BE2C (cell line): ENCODE data around the gene IGFBP6.
"Not testable (repeated sequence)": the region's sequence is repeated elsewhere in the genome, so short reads cannot be mapped to it uniquely, and the experiment has no call there.

ENCODE experiments used
- DNase-seq: peaks from one replicate; pipeline ENCODE4 v3.0.0-alpha.2; 2020
- H3K27me3 ChIP-seq: fragments of 250-450 bp; sonication (Bioruptor Pico); 2 replicates; pipeline ENCODE4 v1.5.1; 2020; ENCODE audit warnings: mild to moderate bottlenecking
- H3K36me3 ChIP-seq: fragments of 250-450 bp; sonication (Bioruptor Pico); 2 replicates; pipeline ENCODE4 v1.5.1; 2020; ENCODE audit warnings: mild to moderate bottlenecking
- H3K4me1 ChIP-seq: fragments of 250-450 bp; sonication (Bioruptor Pico); 2 replicates; pipeline ENCODE4 v1.5.1; 2020
- H3K4me3 ChIP-seq: 2 replicates; pipeline ENCODE4 v1.5.1; 2011; ENCODE audit warnings: low read depth, low read length
- H3K9me3 ChIP-seq: fragments of 250-450 bp; sonication (Bioruptor Pico); 2 replicates; pipeline ENCODE4 v1.5.1; 2020
- CTCF ChIP-seq: IDR thresholded peaks from 2 replicates; pipeline ENCODE4 v1.5.1; 2012; ENCODE audit warnings: mild to moderate bottlenecking, low read depth, low read length

The IGFBP6 gene

GRCh38 chr12:53090554-53090953 is 6.9 kb upstream of the IGFBP6 start:
- DNase-seq = no peak
- Histone ChIP-seq H3K36me3 (no peaks in the 10 kb centered on the region), H3K9me3 (no peaks in the 10 kb centered on the region), H3K27me3 (peaks cover 4% of the 10 kb centered on the region; the same call in 1 of the 2 replicates), H3K4me1 (no peaks in the 10 kb centered on the region), H3K4me3 (no peak overlapping the region)
- TF ChIP-seq CTCF = no peak

DNA sequence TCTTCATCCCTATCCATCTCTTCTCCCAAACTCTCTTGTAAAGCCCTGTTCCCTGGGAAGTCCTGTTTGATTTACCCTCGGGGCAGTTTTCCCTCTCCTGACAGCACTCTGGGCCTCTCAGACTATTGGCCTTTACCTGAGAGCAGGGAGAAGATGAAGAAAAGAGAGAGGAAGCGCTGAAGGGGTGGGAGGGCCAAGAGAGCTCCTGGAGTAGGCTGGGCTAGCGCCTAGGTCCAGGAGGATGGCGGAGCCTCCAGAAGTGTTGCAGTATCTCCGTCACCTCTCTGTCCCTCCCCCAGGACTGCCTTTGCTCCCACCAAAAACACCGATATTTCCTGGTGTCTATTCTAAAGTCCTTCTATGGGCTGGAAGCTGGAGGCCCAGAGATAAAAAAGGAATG is 5.7 kb upstream of the IGFBP6 start:
- DNase-seq = no peak
- Histone ChIP-seq H3K27me3 (no peaks in the 10 kb centered on the region), H3K4me3 (no peak overlapping the region), H3K4me1 (no peaks in the 10 kb centered on the region), H3K9me3 (no peaks in the 10 kb centered on the region), H3K36me3 (no peaks in the 10 kb centered on the region)
- no peak for TF ChIP-seq CTCF

DNA sequence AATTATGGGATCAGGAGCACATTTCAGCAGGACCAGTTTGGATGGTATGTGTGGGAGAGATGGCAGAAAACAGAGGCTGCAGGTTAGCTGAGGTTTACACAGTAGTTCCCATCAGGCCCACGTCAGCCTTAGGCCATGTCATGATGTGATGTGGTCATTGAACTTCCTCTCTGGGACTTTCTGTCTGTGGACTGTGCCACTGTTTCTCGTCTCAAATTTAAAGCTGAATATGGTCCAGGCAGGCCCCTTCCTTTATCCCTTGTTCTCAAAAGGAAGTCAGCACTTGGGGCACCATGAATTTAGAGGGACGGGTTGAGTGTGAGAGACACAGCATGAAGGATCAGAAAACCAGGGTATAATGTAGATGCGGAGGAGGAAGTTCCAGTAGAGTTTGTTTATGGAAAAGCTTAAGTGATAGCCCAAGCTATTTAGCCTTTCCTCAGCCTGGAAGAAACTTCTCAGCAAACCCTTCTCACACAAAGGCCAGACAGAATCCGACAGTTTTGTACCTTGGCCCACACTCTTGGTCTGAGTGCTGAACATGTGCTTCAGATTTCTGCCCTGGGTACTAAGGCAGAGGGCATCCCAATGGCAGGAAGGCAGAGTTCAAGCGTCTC is 3.6 kb upstream of the IGFBP6 start:
- no peaks in the 10 kb centered on the region for H3K9me3 ChIP-seq

DNA sequence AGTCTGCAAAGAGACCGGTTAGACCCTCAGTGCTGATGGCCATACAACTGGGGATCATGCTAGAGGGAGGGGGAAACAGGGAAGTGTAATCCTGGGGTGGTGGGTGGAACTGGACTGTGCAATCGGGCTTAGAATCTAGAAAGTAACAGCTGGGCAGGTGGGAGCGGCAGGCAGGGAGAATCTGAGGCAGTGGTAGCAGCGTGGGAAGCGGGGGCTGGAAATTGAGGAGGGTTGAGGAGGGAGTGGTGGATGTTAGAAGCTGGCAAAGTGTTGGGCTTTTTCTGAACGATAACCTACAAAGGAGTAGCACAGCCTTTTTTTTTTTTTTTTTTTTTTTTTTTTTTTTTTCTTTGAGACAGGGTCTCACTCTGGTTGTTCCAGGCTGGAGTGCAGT is 3.1 kb upstream of the IGFBP6 start:
- TF ChIP-seq CTCF = no peak
- H3K4me1 ChIP-seq = peaks cover 7% of the 10 kb centered on the region
- no peak for DNase-seq

More for the DNA sequence above, 3.6 kb upstream of the IGFBP6 start:
- no peak for DNase-seq
- Histone ChIP-seq H3K4me3 (no peak overlapping the region), H3K4me1 (peaks cover 2% of the 10 kb centered on the region), H3K36me3 (no peaks in the 10 kb centered on the region), H3K27me3 (no peaks in the 10 kb centered on the region)
- no peak for TF ChIP-seq CTCF

DNA sequence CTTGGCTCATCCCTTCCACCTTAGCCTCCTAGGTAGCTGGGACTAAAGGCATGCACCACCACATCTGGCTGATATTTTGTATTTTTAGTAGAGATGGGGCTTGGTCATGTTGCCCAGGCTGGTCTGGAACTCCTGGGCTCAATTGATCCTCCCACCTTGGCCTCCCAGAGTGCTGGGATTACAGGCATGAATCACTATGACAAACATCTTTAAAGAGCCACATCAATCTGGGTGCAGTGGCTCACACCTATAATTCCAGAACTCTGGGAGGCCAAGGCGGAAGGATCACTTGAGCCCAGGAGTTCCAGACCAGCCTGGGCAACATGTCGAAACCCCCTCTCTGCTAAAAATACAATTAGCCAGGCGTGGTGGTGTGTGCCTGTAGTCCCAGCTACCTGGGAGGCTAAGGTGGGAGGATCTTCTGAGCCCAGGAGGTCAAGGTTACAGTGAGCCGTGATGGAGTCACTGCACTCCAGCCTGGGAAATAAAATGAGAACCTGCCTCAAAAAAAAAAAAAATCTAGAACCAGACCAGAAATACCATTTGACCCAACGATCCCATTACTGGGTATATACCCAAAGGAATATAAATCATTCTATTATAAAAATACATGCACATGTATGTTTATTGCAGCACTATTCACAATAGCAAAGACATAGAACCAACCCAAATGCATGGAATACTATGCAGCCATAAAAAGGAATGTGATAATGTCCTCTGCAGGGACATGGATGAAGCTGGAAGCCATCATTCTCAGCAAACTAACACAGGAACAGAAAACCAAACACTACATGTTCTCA is 2.5 kb upstream of the IGFBP6 start:
- not testable (repeated sequence) for H3K4me1 ChIP-seq, DNase-seq, H3K4me3 ChIP-seq, H3K36me3 ChIP-seq, H3K27me3 ChIP-seq, H3K9me3 ChIP-seq

More for the DNA sequence above, 3.1 kb upstream of the IGFBP6 start:
- Histone ChIP-seq H3K36me3 (no peaks in the 10 kb centered on the region), H3K9me3 (no peaks in the 10 kb centered on the region), H3K27me3 (no peaks in the 10 kb centered on the region), H3K4me3 (no peak overlapping the region)

DNA sequence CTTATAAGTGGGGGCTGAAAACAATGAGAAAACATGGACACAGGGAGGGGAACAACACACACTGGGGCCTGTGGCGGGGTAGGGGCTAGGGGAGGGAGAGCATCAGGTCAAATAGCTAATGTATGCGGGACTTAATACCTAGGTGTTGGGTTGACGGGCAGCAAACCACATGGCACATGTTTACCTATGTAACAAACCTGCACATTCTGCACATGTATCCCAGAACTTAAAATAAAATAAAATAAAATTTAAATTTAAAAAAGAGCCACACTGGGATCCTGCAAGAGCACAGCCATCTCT is 1.9 kb upstream of the IGFBP6 start:
- H3K9me3 ChIP-seq, H3K4me1 ChIP-seq, H3K27me3 ChIP-seq, H3K4me3 ChIP-seq, DNase-seq, H3K36me3 ChIP-seq: not testable (repeated sequence)

DNA sequence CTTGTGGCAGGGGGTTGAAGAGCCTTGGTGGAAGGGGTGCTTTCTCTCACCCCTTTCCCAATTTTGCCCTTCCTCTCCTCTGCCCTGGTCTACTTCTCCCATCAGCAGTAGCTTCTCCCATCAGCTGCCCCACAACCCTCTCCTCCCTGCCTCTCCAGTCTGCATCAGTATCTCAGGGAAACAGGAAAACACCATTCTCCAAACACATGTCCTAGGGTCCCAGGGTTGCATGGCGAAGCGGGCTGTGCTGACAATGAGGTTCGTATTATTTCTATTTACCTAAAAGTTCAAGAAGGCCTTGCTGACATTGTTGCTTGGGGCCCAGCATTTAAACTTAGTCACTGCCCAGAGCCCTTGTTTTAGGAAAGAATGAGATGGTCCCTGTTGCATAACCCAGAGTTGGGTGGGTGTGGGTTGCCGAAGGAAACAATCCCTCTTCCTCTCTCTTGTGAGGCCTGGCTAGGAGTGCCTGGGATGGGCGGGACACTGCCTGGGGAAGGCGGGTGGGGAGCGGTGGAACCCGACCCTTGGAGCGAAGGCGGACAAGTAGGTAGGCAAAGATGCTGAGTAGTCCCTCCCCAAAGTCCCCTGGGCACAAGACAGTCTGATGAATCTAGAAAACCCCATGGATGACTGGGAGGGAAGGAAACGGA is 1.3 kb upstream of the IGFBP6 start:
- Histone ChIP-seq H3K4me1 (peaks cover 7% of the 10 kb centered on the region), H3K4me3 (no peak overlapping the region), H3K27me3 (no peaks in the 10 kb centered on the region), H3K36me3 (no peaks in the 10 kb centered on the region), H3K9me3 (no peaks in the 10 kb centered on the region)
- no peak for TF ChIP-seq CTCF
- no peak for DNase-seq
